ENCODE measurements around the gene SPECC1L.
"Not testable (repeated sequence)": the region's sequence is repeated elsewhere in the genome, so short reads cannot be mapped to it uniquely, and the experiment has no call there.

GRCh38 chr22:24256136-24256535 is 14.5 kb upstream of the SPECC1L start:
- not testable (repeated sequence) for TF ChIP-seq CTCF, POLR2A, POLR2AphosphoS5, EP300 (IDR thresholded peaks at IDR 0.05)

Measured in upper lobe of left lung (tissue), 4 donors.